ENCODE measurements around the gene HSD17B3. TPM values are rescaled to one million over a fixed set of nuclear protein-coding genes. Genes with fewer than 3 reads are reported as not detected.

The HSD17B3 gene
- total and polyA plus RNA-seq, 10 of the 15 experiments (the other 5 are each of a cell fraction or from before 2014, with no cell fraction given), result not detected

GRCh38 chr9:96232164-96232538 lies 69.8 kb downstream of the HSD17B3 start (continued):
- TF ChIP-seq KDM1A (IDR thresholded peaks at IDR 0.05; ENCODE audit: borderline replicate concordance) (no peak), SMC3 (IDR thresholded peaks at IDR 0.05; ENCODE audit: borderline replicate concordance, low read length) (no peak), SMAD5 (IDR thresholded peaks at IDR 0.05; ENCODE audit: low read depth) (no peak), PML (IDR thresholded peaks at IDR 0.05; ENCODE audit: low read length) (no peak), TAF1 (IDR thresholded peaks at IDR 0.05; ENCODE audit: borderline replicate concordance, low read depth, low read length) (no peak), EED (IDR thresholded peaks at IDR 0.05; ENCODE audit: low read depth) (no peak)
- TF ChIP-seq, protein P1, sequence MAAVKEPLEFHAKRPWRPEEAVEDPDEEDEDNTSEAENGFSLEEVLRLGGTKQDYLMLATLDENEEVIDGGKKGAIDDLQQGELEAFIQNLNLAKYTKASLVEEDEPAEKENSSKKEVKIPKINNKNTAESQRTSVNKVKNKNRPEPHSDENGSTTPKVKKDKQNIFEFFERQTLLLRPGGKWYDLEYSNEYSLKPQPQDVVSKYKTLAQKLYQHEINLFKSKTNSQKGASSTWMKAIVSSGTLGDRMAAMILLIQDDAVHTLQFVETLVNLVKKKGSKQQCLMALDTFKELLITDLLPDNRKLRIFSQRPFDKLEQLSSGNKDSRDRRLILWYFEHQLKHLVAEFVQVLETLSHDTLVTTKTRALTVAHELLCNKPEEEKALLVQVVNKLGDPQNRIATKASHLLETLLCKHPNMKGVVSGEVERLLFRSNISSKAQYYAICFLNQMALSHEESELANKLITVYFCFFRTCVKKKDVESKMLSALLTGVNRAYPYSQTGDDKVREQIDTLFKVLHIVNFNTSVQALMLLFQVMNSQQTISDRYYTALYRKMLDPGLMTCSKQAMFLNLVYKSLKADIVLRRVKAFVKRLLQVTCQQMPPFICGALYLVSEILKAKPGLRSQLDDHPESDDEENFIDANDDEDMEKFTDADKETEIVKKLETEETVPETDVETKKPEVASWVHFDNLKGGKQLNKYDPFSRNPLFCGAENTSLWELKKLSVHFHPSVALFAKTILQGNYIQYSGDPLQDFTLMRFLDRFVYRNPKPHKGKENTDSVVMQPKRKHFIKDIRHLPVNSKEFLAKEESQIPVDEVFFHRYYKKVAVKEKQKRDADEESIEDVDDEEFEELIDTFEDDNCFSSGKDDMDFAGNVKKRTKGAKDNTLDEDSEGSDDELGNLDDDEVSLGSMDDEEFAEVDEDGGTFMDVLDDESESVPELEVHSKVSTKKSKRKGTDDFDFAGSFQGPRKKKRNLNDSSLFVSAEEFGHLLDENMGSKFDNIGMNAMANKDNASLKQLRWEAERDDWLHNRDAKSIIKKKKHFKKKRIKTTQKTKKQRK (IDR thresholded peaks at IDR 0.05; ENCODE audit: low read depth, low read length), result no peak

DNA sequence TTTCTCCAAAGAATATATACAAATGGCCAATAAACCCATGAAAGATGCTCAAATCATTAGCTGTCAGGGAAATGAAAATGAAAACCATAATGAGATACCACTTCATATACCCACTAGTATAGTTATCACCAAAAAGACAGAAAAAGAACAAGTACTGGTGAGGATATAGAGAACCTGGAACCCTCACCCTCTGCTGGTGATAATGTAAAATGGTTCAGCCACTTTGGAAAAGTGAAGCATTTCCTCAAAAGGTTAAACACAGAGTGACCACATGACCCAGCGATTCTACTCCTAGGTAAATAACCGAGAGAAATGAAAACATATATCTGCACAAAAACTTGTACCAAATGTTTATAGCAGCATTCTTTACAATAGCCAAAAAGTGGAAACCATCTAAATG lies 72.0 kb downstream of the HSD17B3 start:
- ChIA-PET POLR2A (no interaction called here), RAD21 (ENCODE audit: unreplicated experiment) (no interaction called here), SMC1A (ENCODE audit: uncharacterized antibody, unreplicated experiment) (no interaction called here), CTCF (interaction anchor here (1.5 kb wide), 1 partner anchor 14 kb away, joined by 3 read pairs; no protein-coding TSS in a partner anchor)
- intact Hi-C loops (cut with micrococcal nuclease; ENCODE audit: unreplicated experiment), result loop anchor here (10.0 kb wide), 1 partner anchor 435 kb away; no protein-coding TSS in a partner anchor
- H3K4me3 ChIP-seq, result no peak overlapping the region
- FAIRE-seq, result no peak
- H2AFZ ChIP-seq (ENCODE audit: control insufficient read depth, low read depth, low read length), result no peak overlapping the region
- ATAC-seq, result no peak
- no peak for DNase-seq (ENCODE audit: low read depth, low spot score)
- no peaks in the 10 kb centered on the region for H3K36me3 ChIP-seq (ENCODE audit: control insufficient read depth in 2 of 2, insufficient read depth in 2 of 2, low read length in 1 of 2)
- H3K4me2 ChIP-seq (ENCODE audit: control insufficient read depth, insufficient read depth), result no peak overlapping the region
- no peaks in the 10 kb centered on the region for H3K27me3 ChIP-seq (replicated peaks in 1 of 2; ENCODE audit: control insufficient read depth in 2 of 2, insufficient read depth in 2 of 2, low read length in 1 of 2)
- H3K27ac ChIP-seq (ENCODE audit: control insufficient read depth, insufficient read depth), result no peak overlapping the region
- no TSS peak for BruUV-seq (replicated peaks)
- H3K9ac ChIP-seq (ENCODE audit: control insufficient read depth, insufficient read depth, low read length), result no peak overlapping the region
- in situ Hi-C loops (cut with MboI), result no loop called here
- H4K20me1 ChIP-seq (ENCODE audit: control insufficient read depth, insufficient read depth), result no peaks in the 10 kb centered on the region
- no peaks in the 10 kb centered on the region for H3K4me1 ChIP-seq (ENCODE audit: control insufficient read depth, insufficient read depth, low read length)
- WGBS (ENCODE audit: insufficient coverage, insufficient replicate concordance, low lambda C conversion rate, missing lambda C conversion rate), result 45% methylated on average over 2 of the region's 2 CpGs
- no peaks in the 10 kb centered on the region for H3K79me2 ChIP-seq (ENCODE audit: control insufficient read depth, insufficient read depth, low read length)
- H3K9me3 ChIP-seq (replicated peaks; ENCODE audit: control insufficient read depth, insufficient read depth, low read length), result no peaks in the 10 kb centered on the region
- TF ChIP-seq IRF4 (IDR thresholded peaks at IDR 0.05; ENCODE audit: low read depth, low read length) (no peak), LARP7 (IDR thresholded peaks at IDR 0.05) (no peak), SIX5 (IDR thresholded peaks at IDR 0.05; ENCODE audit: low read depth, low read length, severe bottlenecking) (no peak), TARDBP (IDR thresholded peaks at IDR 0.05; ENCODE audit: borderline replicate concordance) (no peak), SIN3A (IDR thresholded peaks at IDR 0.05; ENCODE audit: low read depth, low read length) (no peak), BRCA1 (IDR thresholded peaks at IDR 0.05; ENCODE audit: low read depth, low read length) (no peak), WRNIP1 (IDR thresholded peaks at IDR 0.05; ENCODE audit: borderline replicate concordance, low read depth, low read length) (no peak), IKZF2 (IDR thresholded peaks at IDR 0.05) (no peak), BACH1 (IDR thresholded peaks at IDR 0.05; ENCODE audit: borderline replicate concordance) (no peak), SRF (IDR thresholded peaks at IDR 0.05; ENCODE audit: low read depth in 2 of 2, low read length in 2 of 2) (no peak), ETV6 (conservative IDR thresholded peaks at IDR 0.05 in 1 of 2, IDR thresholded peaks at IDR 0.05 in 1 of 2; ENCODE audit: borderline replicate concordance in 1 of 2, low read depth in 1 of 2) (no peak), CBFB (IDR thresholded peaks at IDR 0.05; ENCODE audit: low read depth) (no peak), CREM (IDR thresholded peaks at IDR 0.05; ENCODE audit: low read depth) (no peak)
- TF ChIP-seq, protein P2, sequence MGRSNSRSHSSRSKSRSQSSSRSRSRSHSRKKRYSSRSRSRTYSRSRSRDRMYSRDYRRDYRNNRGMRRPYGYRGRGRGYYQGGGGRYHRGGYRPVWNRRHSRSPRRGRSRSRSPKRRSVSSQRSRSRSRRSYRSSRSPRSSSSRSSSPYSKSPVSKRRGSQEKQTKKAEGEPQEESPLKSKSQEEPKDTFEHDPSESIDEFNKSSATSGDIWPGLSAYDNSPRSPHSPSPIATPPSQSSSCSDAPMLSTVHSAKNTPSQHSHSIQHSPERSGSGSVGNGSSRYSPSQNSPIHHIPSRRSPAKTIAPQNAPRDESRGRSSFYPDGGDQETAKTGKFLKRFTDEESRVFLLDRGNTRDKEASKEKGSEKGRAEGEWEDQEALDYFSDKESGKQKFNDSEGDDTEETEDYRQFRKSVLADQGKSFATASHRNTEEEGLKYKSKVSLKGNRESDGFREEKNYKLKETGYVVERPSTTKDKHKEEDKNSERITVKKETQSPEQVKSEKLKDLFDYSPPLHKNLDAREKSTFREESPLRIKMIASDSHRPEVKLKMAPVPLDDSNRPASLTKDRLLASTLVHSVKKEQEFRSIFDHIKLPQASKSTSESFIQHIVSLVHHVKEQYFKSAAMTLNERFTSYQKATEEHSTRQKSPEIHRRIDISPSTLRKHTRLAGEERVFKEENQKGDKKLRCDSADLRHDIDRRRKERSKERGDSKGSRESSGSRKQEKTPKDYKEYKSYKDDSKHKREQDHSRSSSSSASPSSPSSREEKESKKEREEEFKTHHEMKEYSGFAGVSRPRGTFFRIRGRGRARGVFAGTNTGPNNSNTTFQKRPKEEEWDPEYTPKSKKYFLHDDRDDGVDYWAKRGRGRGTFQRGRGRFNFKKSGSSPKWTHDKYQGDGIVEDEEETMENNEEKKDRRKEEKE (IDR thresholded peaks at IDR 0.05), result no peak
